Measurements from ENCODE around the gene SLC9A4.

SLC9A4 gene

DNA sequence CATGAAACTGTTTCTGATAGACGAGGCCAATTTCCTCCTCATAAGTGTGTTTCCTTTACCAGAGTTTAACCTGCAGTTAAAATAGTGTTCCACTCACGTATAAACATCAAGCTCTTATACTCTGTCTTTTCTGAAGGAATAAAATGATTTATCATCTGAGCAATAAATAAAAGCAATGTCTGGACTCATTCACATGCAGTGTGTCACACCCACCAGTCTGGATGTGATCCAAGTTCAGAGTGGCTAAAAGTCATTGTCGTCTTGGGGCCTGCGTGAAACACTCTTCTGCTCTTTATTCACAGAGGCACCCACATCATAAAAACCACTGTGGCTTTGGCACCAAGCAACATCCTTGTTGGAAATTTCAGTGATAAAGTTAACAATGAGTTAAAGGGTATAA lies 19.5 kb upstream of the SLC9A4 start:
- DNase-seq (ENCODE audit: low spot score) = no peak

DNA sequence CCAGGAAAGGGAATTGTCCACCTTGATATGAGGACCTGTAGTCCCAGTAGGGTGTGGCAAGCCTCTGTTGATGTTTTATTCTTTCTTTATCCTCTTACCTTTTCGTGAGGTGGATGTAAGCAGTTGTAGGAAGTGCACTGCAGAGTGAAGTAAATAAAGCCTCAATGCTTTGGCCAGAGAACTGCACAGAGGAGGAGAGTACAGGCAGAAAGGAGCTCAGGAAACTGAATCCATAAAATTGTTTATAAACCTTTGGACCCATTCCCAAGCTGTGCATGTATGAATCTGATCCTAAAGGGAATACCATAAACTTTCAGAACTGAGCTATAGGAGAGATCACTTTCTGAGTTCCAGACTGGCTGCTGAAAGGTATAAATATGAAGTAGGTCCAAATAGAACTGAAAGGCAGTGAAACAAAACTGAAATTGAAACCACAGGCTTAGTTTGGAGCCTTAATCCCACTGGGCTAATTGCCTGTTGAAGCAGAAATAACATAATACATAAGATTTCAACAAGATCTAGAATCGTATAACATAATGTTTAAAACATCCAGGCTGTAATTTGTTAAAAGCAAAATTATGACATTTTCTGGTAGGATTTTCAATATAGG lies 17.9 kb upstream of the SLC9A4 start:
- DNase-seq (ENCODE audit: low spot score) = no peak

DNA sequence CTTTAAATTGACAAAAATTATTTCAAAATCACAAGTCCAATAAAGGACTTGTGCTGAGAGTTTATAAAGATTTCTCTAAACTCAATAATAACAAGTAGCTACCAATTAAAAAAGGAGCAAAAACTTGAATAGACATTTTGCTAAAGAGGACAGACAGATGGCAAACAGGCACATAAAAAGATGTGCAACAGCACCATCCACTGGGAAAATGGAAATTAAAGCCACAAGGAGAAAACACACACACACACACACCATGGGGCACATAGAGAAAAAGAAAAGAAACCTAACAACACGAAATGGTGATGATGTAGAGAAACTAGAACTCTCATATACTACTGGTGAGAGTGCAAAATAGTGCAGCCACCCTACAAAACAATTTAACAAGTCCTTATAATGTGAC lies 12.6 kb upstream of the SLC9A4 start:
- no peak for DNase-seq (ENCODE audit: low spot score)

DNA sequence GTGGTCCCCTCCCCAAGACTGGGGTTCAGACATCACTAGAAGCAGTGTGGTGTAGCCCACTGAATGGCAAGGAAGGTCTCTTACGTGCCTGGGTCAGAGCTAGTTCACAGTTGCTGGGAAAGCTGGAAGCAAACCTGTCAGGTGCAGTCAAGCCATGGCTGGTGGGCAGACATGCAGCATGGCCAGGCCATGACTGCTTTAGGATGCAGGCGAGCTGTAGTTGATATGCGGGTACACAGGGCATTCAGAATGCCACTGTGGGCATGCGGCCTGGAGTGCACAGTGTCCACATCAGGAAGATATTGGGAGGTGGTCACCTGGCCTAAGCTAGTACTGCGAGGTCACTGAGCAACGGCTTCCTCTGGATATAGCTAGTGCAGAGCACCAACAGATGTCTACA lies 11.8 kb upstream of the SLC9A4 start:
- no peak for DNase-seq (ENCODE audit: low spot score)

DNA sequence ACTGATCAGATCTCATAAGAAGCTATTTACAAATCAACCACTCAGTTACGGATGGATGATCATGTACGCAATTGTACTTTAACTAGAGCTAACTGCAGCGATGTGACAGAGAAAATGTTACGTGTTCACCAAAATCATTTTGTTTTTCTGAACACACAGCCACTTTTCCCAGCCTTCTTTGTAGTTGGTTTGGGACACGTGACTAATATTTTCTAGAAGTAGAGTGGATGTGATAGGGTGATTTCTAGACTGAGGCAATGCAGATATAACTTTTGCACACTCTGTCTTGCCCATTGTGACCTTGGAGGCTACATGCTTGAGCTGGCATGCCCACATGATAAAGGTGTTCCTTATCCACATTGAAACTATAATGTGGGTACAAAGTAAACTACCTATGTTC lies 9.9 kb upstream of the SLC9A4 start:
- DNase-seq (ENCODE audit: low spot score) = no peak

DNA sequence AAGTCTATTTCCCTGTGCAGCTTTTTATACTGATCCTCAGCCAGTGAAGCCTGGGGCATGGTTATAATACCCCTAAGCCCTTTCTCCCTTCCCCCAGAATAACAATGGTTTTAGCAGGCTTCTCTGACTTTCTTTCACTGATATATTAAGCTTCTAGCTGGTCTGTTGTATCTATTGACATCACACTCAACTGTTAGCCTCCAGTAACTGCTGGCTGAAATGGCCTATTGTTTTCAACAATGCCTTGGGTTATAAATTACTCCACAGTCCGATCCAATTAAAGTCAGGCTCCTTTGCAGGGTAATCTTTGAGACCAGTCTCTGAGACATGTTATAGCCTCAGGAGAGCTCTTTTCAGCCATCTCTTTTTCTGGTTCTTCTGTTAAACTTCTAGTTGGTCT lies 2.9 kb upstream of the SLC9A4 start:
- DNase-seq (ENCODE audit: low spot score) = no peak

DNA sequence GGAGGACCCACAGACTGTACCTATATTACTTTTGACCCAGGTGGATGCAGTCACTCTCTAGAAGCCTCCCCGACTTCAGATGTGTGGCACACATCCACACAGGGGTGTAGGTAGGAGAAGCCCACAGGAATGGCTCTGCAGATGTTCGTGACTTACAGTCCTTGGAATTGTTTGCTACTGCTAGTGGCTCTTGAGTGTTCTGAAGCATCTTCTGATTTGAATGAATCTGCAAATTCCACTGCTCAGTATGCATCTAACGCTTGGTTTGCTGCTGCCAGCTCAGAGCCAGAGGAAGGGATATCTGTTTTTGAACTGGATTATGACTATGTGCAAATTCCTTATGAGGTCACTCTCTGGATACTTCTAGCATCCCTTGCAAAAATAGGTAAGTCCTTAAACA lies 605 bp downstream of the SLC9A4 start:
- no peak for DNase-seq (ENCODE audit: low spot score)

DNA sequence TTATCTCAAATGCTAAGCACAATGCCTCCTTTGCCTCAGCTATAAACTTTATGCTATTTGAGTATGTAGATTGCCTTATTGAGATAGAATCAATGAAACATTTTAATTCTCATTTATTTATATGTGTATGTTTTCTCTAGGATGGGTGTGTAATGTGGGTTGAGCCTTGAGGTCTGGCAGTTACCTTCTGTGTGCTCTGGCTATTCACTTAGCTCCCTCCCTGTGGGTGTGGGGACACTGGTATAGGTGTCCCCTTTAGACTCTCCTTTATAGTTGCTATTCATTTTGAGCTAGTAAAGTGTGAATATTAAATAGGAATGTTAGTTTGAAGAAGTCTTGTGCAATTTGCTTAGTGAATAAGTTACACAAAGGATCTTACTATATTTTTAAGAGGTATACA lies 1.8 kb downstream of the SLC9A4 start:
- no peak for DNase-seq (ENCODE audit: low spot score)

DNA sequence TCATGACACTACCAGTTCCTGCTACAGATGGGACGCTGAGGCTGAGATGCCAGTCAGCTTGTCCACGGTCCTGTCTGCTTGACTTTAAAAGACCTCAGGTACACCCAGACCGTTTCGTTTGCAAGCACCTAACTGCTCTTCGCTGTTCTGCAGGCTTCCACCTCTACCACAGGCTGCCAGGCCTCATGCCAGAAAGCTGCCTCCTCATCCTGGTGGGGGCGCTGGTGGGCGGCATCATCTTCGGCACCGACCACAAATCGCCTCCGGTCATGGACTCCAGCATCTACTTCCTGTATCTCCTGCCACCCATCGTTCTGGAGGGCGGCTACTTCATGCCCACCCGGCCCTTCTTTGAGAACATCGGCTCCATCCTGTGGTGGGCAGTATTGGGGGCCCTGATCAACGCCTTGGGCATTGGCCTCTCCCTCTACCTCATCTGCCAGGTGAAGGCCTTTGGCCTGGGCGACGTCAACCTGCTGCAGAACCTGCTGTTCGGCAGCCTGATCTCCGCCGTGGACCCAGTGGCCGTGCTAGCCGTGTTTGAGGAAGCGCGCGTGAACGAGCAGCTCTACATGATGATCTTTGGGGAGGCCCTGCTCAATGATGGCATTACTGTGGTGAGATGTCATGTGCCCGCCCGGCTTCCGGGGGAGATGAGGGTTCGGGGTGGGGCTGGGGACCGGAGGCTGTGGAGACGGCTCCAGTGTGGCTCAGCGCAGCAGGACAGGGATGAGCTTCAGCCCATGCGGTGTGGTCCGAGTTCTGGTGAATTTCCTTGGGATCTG lies 5.9 kb downstream of the SLC9A4 start:
- DNase-seq (ENCODE audit: low spot score) = no peak

DNA sequence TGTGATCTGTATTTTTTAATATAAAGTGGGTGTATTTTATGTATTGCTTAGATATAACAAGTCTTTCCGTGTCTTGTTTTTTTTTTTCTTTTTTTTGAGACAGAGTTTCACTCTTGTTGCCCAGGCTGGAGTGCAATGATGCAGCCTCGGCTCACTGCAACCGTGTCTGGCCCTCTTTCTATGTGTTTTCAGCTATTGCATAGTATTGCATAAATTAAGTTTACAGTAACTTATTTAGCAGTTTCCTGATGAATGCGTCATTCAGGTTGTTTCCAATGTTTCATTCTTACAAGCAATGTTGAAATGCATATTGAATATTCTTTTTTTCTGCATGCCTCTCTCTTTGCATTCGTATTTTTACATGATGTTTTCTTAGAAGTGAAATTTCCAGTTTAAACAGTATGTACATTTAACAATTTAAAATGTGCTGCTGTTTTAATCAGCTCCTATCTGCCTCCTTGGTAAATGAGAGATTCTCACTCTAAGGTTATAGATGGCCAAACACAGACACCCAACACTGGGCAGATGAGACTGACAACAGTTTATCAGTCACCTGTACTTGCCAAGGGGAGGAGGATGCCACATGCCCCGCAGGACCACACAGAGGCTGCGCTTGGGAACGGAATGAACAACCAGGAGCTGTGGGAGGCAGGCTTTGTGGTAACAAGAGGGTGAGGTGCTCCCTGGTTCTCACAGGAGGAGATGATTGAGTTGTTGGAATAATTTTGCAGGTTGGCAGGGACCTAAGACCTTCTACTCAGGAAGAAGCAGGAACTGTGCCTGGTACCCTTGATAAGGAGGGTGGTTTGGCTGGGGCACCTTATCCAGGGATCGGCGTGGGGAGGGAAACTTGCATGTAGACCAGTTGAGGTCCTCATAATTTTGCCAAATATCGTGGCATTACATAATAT lies 7.5 kb downstream of the SLC9A4 start:
- DNase-seq (ENCODE audit: low spot score) = no peak

DNA sequence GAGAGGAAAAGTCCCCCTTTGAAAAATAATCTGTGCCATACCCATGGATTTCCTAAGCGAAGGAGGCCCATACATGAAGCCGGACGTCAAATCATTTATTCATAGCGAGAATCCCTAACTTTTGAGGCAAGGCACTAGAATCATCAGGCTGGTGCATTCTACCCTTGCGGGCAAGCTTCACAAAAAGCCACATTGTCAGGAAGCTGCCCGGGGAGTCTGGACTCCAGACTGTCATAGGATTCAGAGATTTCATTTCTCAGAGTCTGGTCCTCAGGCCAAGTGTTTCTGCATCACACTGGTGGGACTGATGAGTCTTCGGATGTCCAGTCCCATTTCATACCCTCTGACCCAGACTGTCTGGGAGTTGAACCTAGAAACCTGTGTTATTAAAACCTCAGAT lies 8.9 kb downstream of the SLC9A4 start:
- no peak for DNase-seq (ENCODE audit: low spot score)

DNA sequence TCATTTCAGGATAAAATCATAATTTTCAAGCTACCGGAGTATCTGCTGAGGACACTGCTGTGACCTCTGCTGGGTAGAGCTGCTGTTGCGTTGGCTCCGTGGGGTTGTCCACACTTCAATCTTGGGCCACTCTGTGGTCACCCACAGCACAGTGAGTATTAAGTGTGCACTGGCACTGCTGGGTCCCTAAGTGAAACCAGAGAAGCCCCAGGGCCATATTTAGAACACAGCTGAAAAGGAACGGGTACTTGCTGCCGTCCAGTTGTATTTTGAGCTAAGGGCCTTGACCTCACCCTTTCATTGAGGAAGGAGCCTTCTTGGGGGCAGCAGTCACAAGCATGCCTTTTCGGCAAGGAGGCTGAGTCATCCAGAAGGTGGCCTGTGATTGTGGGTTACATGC lies 10.1 kb downstream of the SLC9A4 start:
- DNase-seq (ENCODE audit: low spot score) = no peak

DNA sequence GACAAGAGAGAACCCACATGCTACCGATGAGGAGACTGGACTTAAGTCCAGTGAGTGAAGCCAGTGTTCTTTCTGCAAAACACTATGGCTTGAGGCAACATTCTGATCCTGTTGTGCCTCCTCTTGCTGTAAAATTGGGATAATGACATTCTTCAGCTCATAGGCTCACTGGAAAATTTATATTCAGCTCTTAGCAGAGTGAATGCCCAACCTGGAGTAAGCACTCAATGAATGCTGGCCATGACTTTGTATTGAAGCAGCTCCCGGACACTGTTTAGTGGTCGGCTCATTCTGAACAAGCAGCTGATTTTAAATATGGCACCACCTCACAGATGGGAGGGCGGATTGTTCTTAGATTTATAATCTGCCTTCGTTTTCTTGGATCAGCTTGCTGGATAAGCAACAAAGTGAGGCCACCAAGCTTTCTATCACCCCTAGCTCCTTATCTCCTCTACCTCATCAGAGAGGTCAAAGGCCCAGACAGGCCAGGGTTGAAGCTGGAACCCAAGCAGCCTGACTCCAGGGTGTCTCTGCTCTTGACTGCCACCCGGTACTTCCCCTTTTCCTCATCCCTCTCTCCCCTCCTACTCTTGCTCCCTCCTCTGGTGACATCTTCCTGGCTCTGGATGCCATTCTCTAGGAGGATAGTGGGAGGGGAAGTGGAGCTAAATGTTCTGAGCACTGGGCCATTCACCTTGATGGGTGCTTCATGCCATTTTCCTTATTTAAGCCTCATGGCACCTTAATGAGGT lies 11.5 kb downstream of the SLC9A4 start:
- DNase-seq (ENCODE audit: low spot score) = no peak

DNA sequence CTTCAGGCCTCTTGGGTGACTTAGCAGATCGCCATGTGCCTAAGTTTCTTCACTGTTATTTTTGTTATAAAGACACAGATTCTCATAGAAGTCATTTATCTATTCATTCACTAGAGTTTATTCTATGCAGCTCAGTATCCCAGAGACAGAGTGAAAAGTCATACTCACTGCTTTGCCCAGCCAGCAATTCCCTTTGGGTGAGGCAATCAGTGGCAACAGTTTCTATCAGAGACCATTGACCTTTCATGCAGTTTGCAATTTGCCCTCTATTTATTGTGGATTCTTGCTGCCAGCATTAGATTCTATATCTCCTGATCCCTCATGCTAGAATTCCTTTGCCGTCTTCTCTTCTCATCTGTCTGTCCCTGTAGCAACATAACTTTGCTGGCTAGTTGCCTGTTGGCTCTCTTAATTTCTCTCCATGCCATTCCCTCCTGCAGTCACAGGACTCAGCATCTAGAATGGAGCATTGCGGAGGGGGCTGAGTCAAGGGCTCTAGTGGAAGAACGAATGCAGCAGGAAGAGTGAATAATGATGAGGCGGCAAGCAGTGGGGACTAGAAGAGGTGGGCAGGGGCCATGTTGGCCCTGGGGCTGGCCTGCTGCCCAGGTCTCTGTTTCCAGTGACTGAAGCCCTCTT lies 12.2 kb downstream of the SLC9A4 start:
- DNase-seq (ENCODE audit: low spot score) = no peak

DNA sequence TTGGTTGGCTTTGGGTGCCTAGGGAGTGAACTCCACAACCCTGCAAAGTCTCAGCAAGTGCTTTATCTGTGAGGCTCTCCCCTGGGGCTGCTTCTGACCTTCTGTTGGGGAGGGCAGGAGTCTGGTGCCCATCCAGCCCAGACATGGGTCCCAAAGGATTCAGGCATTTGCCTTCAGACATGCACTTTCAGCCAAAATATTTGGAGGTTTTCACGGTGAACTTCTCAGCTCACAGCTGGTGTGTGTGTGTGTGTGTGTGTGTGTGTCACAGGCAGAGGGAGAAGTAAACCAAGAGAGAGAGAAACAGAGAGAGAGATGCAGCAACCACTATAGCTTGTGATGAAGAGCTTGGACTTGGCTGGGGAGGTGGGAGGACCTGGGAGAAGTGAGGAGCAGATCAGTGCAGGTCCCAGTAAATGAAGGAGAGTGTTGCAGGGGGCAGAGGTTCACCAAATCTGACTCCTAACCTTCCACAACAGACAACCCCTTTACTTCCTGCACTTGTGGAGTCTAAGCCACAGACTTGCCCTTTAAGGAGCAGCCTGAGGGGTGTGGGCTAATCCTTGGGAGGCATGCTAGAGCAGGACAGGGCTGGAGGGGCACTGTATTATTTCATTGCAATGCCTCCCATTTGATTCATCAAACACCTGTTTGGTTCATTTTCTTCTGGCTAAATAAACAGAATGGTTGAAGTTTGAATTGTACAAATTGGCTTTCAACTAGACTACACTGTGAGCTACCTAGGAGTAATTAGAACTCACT lies 14.1 kb downstream of the SLC9A4 start:
- no peak for DNase-seq (ENCODE audit: low spot score)

DNA sequence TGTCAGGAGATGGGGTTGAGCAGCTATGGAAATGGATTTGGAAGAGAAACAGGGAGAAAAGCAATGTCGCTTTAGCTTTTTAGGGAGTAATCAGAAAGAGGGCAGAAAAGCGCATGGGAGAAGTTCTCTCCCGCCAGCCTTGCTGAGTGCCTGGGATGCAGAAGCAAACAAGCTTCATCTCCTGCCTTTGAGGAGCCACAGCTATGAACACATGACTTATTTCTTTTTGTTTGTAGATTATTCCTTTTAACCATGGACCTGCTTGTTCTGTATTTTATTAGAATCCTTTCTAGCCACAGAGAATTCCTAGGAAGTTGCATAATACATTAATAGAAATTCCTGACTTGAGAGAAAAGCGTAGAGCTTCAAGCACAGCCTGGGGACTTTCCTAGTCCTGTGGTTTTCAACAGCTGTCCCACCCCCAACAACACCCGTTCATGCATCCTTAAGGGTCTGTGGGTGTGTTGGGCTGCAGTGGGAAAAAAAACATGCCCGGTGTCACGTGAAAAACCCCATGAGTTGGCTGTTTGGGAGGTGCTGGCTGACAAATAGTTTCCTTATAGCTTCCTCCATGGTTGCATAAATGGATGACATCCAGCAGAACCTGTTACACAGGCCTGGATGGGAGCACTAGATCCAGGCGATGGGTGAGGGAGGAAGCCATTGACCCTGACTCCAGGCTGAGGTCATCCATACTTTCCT lies 14.9 kb downstream of the SLC9A4 start:
- peak; percentile 25 for DNase-seq (ENCODE audit: low spot score)

DNA sequence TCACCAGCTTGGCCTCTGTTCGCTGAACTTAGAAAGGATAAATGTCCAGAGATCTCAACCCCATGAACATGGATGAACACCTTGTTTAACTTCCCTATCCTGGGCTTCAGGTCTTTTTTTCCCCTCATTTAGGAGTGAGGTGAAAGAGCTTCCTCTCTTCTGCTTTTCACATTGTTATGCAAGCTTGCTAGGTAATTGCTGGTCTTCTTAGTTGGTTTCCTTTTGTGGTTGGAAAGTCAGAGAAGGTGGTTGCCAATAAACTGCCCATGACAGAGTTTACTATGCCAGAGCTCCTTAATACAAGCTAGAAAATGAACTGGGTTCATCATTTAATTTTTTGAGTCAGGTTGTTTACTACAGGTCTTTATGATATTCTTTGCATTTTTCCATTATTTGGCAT lies 16.6 kb downstream of the SLC9A4 start:
- no peak for DNase-seq (ENCODE audit: low spot score)

DNA sequence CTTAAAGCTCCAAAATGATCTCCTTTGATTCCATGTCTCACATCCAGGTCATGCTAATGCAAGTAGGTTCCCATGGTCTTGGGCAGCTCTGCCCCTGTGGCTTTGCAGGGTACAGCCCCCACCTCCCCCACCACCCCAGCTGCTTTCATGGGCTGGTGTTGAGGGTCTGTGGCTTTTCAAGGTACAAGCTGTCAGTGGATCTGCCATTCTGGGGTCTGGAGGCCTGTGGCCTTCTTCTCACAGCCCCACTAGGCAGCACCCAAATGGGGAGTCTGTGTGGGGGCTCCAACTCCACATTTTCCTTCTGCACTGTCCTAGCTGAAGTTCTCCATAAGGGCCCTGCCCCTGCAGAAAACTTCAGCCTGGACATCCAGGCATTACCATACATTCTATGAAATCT lies 19.0 kb downstream of the SLC9A4 start:
- no peak for DNase-seq (ENCODE audit: low spot score)

DNA sequence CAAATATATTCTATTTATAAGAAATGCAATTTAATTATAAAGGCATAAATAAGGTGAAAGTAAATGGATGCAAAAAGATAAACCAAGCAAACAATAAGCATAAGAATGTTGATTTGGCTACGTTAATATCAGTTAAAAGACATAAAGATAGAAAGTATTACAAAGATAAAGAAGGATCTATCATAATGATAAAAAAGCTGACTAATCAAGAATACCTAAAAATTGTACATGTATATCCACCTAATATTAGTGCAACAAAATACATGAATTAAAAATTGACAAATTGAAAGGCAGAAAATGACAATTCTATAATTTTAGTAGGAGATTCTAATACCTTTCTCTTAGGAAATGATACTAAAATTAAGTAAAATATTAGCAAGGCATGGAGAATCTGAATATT lies 21.5 kb downstream of the SLC9A4 start:
- no peak for DNase-seq (ENCODE audit: low spot score)

DNA sequence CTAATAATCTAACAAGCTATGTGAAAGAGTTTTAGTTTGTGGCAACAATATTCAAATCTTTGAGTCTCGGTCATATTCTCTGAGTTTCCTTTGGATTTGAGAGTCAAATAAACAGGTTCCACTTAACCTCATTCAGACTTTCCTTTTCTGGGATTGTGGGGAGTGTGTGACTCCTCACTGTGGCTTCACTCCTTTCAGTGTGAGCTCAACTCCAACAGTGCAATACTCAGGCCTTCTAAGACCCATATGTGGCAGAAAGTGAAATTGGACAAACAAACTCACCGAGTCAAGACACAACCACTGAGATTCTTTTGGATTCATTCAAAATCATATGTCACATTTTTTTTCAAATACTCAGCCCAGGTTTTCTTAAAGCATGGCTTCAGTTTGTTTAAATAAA lies 25.4 kb downstream of the SLC9A4 start:
- DNase-seq (ENCODE audit: low spot score) = no peak
